Activated naive CD8-positive, alpha-beta T cell treated with anti-CD3 and anti-CD28 coated beads, Interleukin-2, amount 50 U/mL, for 24 hours (primary cell): Measurements from ENCODE around the gene HPCAL4.
A peak's percentile ranks its signal among the peaks of the same experiment; 100 is the strongest.

Source experiments
- ATAC-seq: fragments of 150-1000 bp; cut with Tn5 transposase; one replicate; pipeline ENCODE4 v1.10.0; 2021
- DNase-seq: peaks from one replicate; pipeline ENCODE4 v3.0.0; 2021
- H3K27ac Mint-ChIP-seq: one replicate; pipeline ENCODE4 v1.8.0; 2021; ENCODE audit warnings: mild to moderate bottlenecking, mixed read lengths
- H3K27me3 Mint-ChIP-seq: one replicate; pipeline ENCODE4 v1.8.0; 2021; ENCODE audit warnings: mixed read lengths
- H3K36me3 Mint-ChIP-seq: one replicate; pipeline ENCODE4 v1.8.0; 2021; ENCODE audit warnings: low read depth, mixed read lengths
- H3K4me1 Mint-ChIP-seq: one replicate; pipeline ENCODE4 v1.8.0; 2021; ENCODE audit warnings: mixed read lengths
- H3K4me3 Mint-ChIP-seq: one replicate; pipeline ENCODE4 v1.8.0; 2021; ENCODE audit warnings: mild to moderate bottlenecking, moderate library complexity, mixed read lengths
- H3K9me3 Mint-ChIP-seq: one replicate; pipeline ENCODE4 v1.8.0; 2021; ENCODE audit warnings: mixed read lengths

The HPCAL4 gene

GRCh38 chr1:39677645-39678044 lies 13.6 kb downstream of the HPCAL4 start:
- Mint-ChIP-seq H3K4me3 (no peak overlapping the region), H3K27ac (no peak overlapping the region), H3K4me1 (peaks cover 8% of the 10 kb centered on the region), H3K27me3 (peaks cover 20% of the 10 kb centered on the region), H3K9me3 (no peaks in the 10 kb centered on the region), H3K36me3 (peaks cover 3% of the 10 kb centered on the region)
- ATAC-seq (no peak), DNase-seq (no peak)

DNA sequence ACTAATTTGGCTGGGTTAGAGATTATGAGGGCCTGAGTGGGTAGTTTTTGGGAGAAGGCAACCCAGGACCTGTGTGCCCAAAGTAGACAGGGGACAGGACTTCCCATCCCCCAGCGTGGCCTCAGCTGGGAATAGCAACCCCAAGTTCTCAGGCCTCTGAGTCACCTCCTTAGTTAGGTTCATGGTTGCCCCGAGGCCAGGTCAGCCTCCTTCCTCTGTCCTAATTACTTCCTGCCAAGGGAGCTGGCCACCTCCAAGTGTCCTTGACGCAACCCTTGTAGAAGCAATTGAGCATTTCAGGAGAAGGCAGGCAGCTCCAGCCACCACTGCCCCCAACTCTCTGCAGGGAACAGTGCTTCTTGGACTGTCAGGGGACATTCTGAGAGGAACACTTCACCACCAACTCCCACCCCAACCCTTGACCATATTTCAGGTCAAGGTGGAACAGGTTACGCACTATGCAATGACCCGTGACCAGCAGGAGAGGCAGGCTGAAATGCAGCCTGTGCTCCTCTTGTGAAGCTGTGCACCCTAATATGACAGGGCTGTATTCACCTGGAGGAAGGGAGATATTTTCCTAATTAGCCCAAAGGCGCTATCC lies 14.2 kb downstream of the HPCAL4 start:
- Mint-ChIP-seq H3K36me3 (no peaks in the 10 kb centered on the region), H3K27ac (no peak overlapping the region), H3K4me1 (peaks cover 12% of the 10 kb centered on the region), H3K4me3 (no peak overlapping the region), H3K27me3 (peaks cover 23% of the 10 kb centered on the region), H3K9me3 (no peaks in the 10 kb centered on the region)
- ATAC-seq (no peak), DNase-seq (no peak)

GRCh38 chr1:39675220-39675619 lies 16.0 kb downstream of the HPCAL4 start:
- H3K4me1 Mint-ChIP-seq, result peaks cover 4% of the 10 kb centered on the region
- ATAC-seq, result no peak
- H3K4me3 Mint-ChIP-seq, result no peak overlapping the region
- H3K27me3 Mint-ChIP-seq, result peaks cover 31% of the 10 kb centered on the region
- no peak for DNase-seq
- H3K9me3 Mint-ChIP-seq, result no peaks in the 10 kb centered on the region
- H3K27ac Mint-ChIP-seq, result no peak overlapping the region
- H3K36me3 Mint-ChIP-seq, result no peaks in the 10 kb centered on the region

DNA sequence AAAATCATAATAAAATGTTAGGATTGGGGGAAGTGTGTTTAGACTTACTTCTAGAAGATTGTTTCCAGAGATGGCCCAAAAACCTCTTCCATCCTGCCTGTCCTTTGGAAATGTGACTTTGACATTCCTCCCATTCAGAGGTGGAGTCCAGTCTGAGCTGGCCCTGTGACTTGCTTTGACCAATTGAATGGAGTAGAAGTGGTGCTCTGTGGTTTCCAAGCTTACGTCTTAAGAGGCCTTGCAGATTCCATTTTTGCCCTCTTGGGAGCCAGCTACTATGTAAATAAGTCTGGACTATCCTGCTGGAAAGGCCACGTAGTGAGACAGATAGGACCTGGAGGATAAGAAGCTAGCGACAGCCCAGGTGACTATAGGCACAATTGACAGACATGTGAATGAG lies 18.0 kb downstream of the HPCAL4 start:
- DNase-seq, result no peak
- no peak overlapping the region for H3K4me3 Mint-ChIP-seq
- H3K9me3 Mint-ChIP-seq, result no peaks in the 10 kb centered on the region
- H3K27me3 Mint-ChIP-seq, result peaks cover 48% of the 10 kb centered on the region
- no peak overlapping the region for H3K27ac Mint-ChIP-seq
- no peak for ATAC-seq
- peaks cover 10% of the 10 kb centered on the region for H3K4me1 Mint-ChIP-seq
- no peaks in the 10 kb centered on the region for H3K36me3 Mint-ChIP-seq

DNA sequence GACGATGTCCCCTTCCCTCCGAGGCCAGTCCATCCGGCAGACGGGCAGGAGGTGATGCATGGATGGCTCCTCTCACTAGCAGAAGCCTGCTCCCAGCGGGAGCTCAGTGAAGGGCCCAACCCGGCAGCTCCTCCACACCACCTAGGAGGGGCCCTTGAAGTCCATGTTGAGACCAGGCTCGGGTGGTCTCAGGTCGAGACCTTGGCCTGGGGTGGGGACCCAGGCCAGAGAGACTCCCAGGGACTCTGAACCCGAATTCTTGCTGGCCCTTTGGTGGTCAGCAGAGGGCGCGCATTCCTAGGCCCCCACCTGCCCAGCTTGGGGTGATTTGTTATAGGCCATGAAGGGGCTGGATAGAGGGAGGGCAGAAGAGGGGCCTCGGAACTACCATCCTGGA lies 18.7 kb downstream of the HPCAL4 start:
- Mint-ChIP-seq H3K4me3 (peak overlapping the region; percentile 42), H3K9me3 (no peaks in the 10 kb centered on the region), H3K4me1 (peaks cover 16% of the 10 kb centered on the region), H3K27me3 (peaks cover 50% of the 10 kb centered on the region), H3K27ac (no peak overlapping the region), H3K36me3 (no peaks in the 10 kb centered on the region)
- DNase-seq, result peak; percentile 31
- no peak for ATAC-seq

DNA sequence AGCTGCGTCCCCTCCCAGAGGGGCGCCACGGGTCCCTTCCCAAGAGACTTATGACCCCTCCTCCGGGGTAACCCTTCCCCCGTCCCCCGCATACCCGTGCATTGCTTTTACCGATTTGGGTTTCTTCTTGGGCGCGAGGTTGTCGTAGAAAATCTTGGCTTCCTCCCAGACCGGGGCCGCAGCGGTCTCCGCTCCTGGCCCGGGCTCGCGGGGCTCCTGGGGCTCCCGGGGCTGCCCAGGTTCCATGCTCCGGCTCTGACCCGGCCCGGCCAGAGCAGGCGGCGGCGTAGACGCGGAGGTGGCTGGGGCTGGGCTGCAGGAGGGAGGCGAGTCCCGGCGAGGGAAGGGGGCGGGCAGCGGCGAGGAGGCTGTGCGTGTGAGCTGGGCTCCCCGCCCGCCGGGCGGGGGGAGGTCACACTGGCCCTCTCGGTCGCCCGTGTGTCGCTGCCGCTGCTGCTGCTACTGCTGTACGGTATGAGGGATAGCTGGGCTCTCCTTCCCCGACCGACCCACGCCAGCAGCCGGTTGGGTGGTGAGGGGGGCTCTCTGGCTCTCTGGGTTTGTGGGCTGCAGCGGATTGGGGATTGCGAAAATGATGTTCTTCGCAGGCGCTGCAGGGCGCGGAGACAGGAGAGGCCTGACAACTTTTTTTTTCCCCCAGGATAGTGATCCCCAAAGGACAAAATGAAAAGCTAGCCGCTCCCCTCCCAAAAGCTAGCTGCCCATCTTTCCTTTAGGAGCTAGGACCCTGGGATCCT lies 19.3 kb downstream of the HPCAL4 start, which contains the start of gene NT5C1A:
TSS of gene NT5C1A (minus strand) at position 315 of the 758 bp plus-strand sequence. CDS start at position 246, 69 bp downstream.
- no peaks in the 10 kb centered on the region for H3K9me3 Mint-ChIP-seq
- H3K27ac Mint-ChIP-seq, result no peak within 1 kb of the TSS
- no peaks in the 10 kb centered on the region for H3K36me3 Mint-ChIP-seq
- peaks cover 51% of the 10 kb centered on the region for H3K27me3 Mint-ChIP-seq
- H3K4me3 Mint-ChIP-seq, result peak within 1 kb of the TSS; percentile 42
- peaks cover 22% of the 10 kb centered on the region for H3K4me1 Mint-ChIP-seq
- DNase-seq (peak; percentile 36), ATAC-seq (peak; percentile 31)

DNA sequence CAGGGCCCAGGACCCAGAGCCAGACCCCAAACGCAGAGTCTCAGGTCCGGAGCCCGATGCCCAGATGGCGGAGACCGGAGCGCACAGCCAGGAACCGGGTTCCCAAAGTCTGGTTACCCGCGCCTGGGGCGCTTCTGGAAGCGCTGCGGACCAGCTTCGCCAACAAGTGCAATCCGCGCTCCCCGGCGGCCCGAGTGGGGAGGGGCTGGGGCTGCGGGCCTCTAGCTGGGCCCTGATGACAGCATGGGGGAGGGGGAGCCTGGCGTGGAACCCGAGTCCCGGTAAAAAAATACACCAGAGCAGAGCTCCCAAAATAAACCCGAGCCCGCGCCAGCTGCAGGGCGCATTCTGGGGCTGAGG lies 19.8 kb downstream of the HPCAL4 start:
- ATAC-seq (no peak), DNase-seq (no peak)
- Mint-ChIP-seq H3K9me3 (no peaks in the 10 kb centered on the region), H3K36me3 (no peaks in the 10 kb centered on the region), H3K27me3 (peaks cover 51% of the 10 kb centered on the region), H3K4me1 (peaks cover 27% of the 10 kb centered on the region), H3K4me3 (peak overlapping the region; percentile 36), H3K27ac (no peak overlapping the region)

GRCh38 chr1:39670689-39671088 lies 20.5 kb downstream of the HPCAL4 start:
- Mint-ChIP-seq H3K9me3 (no peaks in the 10 kb centered on the region), H3K4me3 (peak overlapping the region; percentile 5), H3K4me1 (peaks cover 34% of the 10 kb centered on the region), H3K36me3 (no peaks in the 10 kb centered on the region), H3K27me3 (peaks cover 51% of the 10 kb centered on the region), H3K27ac (no peak overlapping the region)
- DNase-seq, result no peak
- no peak for ATAC-seq

GRCh38 chr1:39668894-39669293 lies 22.3 kb downstream of the HPCAL4 start:
- Mint-ChIP-seq H3K36me3 (no peaks in the 10 kb centered on the region), H3K27me3 (peaks cover 46% of the 10 kb centered on the region), H3K4me1 (peaks cover 42% of the 10 kb centered on the region), H3K4me3 (no peak overlapping the region), H3K27ac (no peak overlapping the region), H3K9me3 (no peaks in the 10 kb centered on the region)
- DNase-seq (no peak), ATAC-seq (no peak)

DNA sequence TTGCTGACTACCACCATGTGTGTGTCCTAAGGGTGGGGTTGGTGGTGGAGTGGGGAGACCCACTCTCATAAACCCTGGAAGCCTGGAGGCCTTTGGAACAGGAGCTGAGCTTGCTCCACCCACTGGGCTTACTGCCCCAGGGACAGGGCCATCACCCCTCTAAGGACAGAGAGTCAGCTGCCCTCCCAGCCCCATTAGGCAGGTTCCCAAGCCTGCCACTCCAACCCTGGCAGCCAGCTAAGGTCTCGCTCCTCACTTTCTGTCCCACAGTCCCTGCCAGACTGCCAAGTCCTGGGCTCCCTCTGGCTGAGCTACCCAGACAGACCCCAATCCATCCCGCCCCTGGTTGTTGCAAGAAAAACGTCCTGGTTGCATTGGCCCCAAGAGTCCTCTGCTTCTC lies 23.1 kb downstream of the HPCAL4 start:
- Mint-ChIP-seq H3K4me1 (peaks cover 42% of the 10 kb centered on the region), H3K36me3 (no peaks in the 10 kb centered on the region), H3K27me3 (peaks cover 40% of the 10 kb centered on the region), H3K27ac (no peak overlapping the region), H3K9me3 (no peaks in the 10 kb centered on the region), H3K4me3 (no peak overlapping the region)
- DNase-seq, result no peak
- no peak for ATAC-seq

DNA sequence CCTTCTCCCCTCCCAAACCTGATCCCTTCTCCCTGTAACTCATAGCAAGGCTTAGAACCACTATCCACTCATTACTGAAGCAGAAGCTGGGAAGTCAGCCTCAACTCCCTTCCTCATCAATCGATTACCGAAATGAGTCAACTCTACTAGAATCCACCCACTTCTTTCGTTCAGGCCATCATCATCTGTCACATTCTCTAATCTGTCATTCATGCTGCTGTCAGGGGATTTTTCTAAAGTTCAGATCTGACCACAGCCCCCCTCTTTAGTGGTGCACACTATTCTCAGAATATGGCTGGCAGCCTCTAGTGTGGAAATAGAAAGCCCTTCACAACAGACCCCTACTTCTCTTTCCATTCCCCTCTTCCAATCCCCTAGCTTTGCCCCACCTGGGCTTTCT lies 24.5 kb downstream of the HPCAL4 start:
- DNase-seq (peak; percentile 59), ATAC-seq (peak; percentile 94)
- H3K4me1 Mint-ChIP-seq, result peaks cover 37% of the 10 kb centered on the region
- H3K27ac Mint-ChIP-seq, result peak overlapping the region; percentile 70
- no peaks in the 10 kb centered on the region for H3K36me3 Mint-ChIP-seq
- H3K4me3 Mint-ChIP-seq, result peak overlapping the region; percentile 43
- H3K27me3 Mint-ChIP-seq, result peaks cover 31% of the 10 kb centered on the region
- no peaks in the 10 kb centered on the region for H3K9me3 Mint-ChIP-seq

DNA sequence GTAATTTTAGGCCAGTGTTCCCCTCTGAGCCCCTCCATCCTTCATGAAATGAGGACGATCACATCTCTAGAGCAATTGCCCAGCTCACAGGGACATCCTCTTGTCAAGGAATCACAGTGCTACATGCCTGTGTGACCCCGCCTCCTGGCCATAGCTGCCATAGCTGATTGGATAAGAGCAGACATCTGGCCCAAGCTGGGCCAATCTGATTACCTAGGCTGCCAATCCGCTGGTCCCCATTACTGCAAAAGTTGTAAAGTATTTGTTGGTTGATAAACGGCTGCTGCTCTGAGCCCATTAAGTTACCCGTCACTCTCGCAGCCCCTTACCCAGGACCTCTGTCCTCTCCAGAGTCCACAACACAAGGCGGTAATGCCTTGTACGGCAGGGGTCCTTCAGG lies 27.7 kb downstream of the HPCAL4 start:
- Mint-ChIP-seq H3K4me3 (no peak overlapping the region), H3K9me3 (no peaks in the 10 kb centered on the region), H3K27me3 (peaks cover 7% of the 10 kb centered on the region), H3K27ac (no peak overlapping the region), H3K4me1 (peaks cover 35% of the 10 kb centered on the region), H3K36me3 (no peaks in the 10 kb centered on the region)
- ATAC-seq (no peak), DNase-seq (no peak)

- ATAC-seq (no peak), DNase-seq (no peak)
- Mint-ChIP-seq H3K27ac (no peak overlapping the region), H3K4me3 (no peak overlapping the region), H3K9me3 (no peaks in the 10 kb centered on the region), H3K4me1 (peaks cover 30% of the 10 kb centered on the region), H3K27me3 (peaks cover 5% of the 10 kb centered on the region), H3K36me3 (no peaks in the 10 kb centered on the region)
Measured at GRCh38 chr1:39662861-39663260, 28.4 kb downstream of the HPCAL4 start.

DNA sequence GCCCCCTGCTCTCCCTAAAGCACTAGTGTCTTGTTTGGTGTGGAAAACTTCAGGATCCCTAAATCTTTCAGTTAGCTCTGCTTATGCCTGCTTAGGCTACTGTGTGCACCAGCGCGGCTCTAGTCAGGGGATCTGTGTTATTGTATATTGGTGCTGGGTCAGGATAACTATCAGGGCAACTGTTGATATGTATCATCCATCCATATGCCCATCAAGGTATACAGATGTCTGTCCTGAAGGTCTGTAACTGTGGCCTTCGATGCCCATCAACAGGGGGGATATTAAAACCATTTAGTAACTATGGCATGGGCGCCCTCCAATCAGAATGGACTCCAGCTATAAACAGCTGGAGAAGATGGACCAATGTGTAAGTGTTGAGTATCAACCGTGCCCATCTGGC lies 31.7 kb downstream of the HPCAL4 start:
- ATAC-seq (no peak), DNase-seq (no peak)
- Mint-ChIP-seq H3K27me3 (peaks cover 2% of the 10 kb centered on the region), H3K27ac (no peak overlapping the region), H3K9me3 (no peaks in the 10 kb centered on the region), H3K4me3 (no peak overlapping the region), H3K36me3 (no peaks in the 10 kb centered on the region), H3K4me1 (peaks cover 3% of the 10 kb centered on the region)

- Mint-ChIP-seq H3K27me3 (peaks cover 7% of the 10 kb centered on the region), H3K27ac (no peak overlapping the region), H3K36me3 (no peaks in the 10 kb centered on the region), H3K4me3 (no peak overlapping the region), H3K4me1 (peaks cover 3% of the 10 kb centered on the region), H3K9me3 (no peaks in the 10 kb centered on the region)
- DNase-seq (no peak), ATAC-seq (no peak)
Measured at GRCh38 chr1:39659110-39659509, 32.1 kb downstream of the HPCAL4 start.
